GM18873 (cell line): ENCODE measurements around the gene VSTM2B.

Source experiments
- ATAC-seq: cut with Tn5 transposase; IDR thresholded peaks from one replicate; pipeline ENCODE4 v1.9.1; 2021; ENCODE audit warnings: mild to moderate bottlenecking, moderate library complexity, moderate number of reproducible peaks; ENCODE audit not compliant: unreplicated experiment, low FRiP score

The VSTM2B gene

DNA sequence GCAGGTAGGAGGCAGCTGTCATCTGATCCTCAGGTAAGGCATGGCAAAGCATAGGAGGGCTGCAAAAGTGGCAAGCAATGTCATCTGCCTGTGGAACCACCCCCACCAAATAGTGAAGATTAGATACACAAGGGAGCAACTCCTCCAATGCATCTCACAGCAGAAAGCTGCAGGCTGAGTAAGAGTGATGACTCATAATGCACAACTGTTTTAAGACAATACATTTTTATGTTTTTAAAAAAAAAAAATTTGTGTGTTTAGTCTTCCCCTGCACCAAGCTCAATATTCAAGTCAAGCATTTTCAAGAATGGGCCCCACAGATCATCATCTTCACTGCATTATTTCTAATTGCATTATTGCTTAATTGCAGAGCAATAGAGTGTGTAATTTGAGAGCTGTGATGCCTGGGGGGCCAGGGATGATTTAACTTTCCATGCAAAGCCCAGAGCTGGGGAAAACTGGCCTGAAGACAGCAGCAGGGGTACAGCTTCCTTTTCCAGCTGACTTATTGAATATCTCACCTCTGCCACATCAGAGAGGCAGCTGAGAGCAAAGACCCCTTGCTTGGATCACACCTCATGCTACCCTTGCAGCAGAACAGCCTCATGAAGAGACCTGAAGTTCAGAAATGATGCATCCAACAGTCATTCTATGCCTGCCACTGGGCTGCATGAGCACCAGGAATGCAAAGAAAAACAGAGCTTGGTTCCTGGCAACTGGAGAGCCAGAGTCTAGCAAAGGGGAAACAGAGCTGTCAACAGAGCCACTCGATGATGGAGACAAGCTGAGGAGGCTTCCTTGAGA lies 57.6 kb downstream of the VSTM2B start:
- ATAC-seq, result no peak

DNA sequence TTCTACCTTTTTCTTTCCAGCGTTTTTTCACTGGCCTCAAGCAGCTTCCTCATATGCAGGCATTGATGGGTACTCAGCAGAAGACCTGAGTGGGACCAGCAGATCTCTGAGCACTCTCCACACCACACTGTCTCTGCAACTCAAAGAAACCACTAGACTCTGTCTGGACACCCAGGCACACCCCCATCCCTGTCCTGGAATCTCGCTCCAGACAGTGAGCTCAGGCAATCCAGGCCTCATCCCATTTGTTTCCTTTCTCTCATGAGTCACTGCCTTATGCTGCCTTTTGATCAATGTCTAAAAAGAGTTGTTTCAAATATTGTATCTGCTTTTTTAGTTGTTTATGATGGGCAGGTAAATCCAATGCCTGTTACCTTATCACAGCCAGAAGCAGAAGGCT lies 60.6 kb downstream of the VSTM2B start:
- ATAC-seq, result no peak

DNA sequence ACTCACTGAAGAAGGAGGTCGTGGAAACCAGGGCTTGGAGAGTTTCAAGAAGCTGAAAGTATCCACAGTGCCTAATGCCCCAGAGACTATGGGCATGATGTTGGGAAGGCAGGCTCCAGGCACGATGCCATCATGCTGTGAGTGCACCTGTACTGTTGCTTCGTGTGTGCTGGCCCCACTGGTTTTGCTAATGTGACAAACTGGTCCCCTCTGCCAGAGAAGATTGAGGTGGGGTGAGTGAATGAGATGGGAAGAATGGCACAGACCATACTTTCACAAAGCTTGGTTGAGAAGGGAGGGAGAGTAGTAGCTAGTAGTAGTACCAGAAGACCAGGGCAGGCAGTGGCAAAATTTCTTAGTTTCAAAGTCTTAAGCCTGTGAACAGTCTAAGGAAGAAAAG lies 61.3 kb downstream of the VSTM2B start:
- ATAC-seq, result no peak

- ATAC-seq, result peak; percentile 73
Observed at GRCh38 chr19:29587518-29587986, 61.8 kb downstream of the VSTM2B start.

DNA sequence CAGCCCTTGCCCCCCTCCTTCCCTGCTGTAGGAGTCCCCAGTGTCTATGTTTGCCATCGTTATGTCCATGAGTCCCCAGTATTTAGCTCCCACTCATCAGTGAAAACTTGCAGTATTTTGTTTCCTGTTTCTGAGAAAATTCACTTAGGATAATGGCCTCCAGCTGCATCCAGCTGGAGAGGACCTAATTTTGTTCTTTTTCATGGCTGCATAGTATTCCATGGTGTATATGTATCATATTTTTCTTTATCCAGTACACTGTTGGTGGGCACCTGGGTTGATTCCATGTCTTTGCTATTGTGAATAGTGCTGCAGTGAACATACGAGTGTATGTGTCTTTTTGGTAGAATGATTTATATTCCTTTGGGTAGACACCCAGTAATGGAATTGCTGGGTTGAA lies 62.3 kb downstream of the VSTM2B start:
- no peak for ATAC-seq

GRCh38 chr19:29590278-29590677 lies 64.5 kb downstream of the VSTM2B start:
- ATAC-seq, result no peak

DNA sequence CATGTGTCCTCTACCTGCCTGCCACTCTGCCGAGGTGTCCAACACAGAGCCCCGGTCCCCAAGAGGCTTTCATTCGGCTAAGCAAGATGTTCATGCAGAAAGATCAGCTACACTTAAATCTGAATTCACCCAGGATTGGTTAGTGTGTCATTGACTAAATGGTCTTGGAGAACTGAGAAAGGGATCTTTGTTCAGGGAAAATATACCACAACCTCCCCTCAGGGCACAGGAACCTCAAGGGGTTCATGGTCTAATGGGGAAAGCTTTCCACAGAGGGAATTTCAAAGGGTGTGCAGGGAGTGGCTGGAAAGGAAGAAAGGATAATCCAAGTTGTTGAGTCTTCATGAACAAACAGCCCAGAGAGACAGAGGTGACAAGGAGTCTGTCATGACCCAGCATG lies 65.9 kb downstream of the VSTM2B start:
- no peak for ATAC-seq

GRCh38 chr19:29593869-29594268 lies 68.1 kb downstream of the VSTM2B start:
- ATAC-seq, result no peak

DNA sequence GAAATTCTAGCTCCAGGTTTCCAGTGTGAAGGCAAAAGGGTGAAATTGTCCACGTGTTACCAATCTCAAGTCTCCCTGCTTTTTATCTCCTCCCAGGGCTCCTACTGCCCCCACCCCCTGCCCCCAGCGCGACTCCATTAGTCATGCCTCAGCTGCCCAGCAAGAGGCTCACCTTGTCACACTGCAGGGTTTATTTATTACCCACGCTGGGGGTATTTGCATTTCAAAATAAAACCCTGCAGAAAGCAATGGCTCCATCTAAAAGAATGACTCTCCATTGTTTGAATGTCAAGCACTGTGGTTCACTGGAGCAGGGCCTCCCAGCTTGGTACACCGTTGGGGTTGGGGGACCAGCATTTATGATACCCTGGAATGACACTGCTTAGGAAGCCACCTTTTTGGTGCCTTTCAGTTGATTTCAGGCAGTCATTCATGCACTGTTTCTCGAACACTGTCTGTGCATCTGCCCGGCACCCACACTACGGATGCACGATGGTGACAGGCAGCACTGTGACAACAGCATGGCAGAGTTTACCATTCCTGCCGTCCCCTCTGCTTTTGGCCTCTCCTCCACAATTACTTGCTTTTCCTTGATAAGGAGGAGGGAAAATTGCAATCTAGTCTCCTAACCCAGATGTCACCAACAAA lies 70.4 kb downstream of the VSTM2B start:
- ATAC-seq, result no peak

GRCh38 chr19:29596885-29597525 lies 71.2 kb downstream of the VSTM2B start:
- no peak for ATAC-seq

- no peak for ATAC-seq
Observed at GRCh38 chr19:29598036-29598435, 72.2 kb downstream of the VSTM2B start.

- no peak for ATAC-seq
Observed at GRCh38 chr19:29598496-29598895, 72.7 kb downstream of the VSTM2B start.

DNA sequence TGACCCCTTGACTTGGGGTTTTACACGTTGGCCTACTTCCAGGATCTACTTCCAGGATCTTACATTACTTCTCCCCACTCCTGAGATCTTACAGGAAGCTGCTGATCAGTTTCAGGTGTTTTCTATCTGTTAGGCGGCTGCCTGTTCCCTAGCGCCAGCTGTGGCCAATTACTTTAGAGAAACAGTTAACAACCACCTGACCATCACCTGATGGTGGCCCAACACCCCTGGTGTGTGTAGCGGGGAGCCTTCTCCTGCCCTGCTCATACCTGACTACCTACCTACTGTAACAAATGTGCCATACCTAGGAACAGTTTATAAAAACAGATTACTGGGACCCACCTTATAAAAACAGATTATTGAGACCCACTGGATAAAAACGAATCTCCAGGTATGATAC lies 77.5 kb downstream of the VSTM2B start:
- ATAC-seq, result no peak

GRCh38 chr19:29605653-29606419 lies 80.0 kb downstream of the VSTM2B start, which contains the start of gene POP4:
Gene POP4 (plus strand): TSS chr19:29606283. CDS start chr19:29606319, 36 bp downstream.
- ATAC-seq, result peak; percentile 57

DNA sequence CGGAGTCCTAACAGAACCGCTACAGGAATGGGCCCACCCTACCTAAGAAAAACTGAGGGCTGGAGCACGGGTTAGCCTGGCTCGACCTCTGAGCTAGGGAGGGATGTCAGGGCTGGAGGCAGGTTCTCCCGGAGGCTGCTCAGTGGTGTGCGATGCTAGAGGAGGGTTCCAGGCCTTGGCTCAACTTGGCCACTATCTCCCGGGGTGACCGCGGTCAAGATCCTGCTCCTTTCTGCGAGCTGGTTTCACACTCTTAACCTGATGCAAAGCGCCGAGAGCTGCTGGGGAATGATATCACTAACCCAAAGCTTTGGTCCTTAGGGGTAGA lies 80.6 kb downstream of the VSTM2B start:
- ATAC-seq, result no peak

DNA sequence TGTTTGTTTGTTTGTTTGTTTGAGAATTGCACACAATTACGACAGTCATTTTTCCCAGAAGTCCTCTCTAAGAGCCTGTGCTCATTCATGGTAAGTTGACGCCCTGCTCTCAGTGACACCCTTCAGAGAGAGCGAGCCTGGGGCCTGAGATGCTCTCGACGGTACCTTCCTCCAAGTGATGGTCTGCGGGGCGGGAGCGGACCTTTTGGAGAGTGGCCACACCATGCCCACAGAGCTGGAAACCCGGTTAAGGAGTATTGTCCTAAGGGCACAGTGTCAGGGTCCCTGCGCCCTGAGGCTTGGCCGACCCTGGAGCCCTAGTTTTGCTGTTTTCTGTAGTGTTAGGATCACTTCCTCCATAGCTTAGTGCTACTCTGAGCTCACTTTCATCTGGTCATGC lies 83.8 kb downstream of the VSTM2B start:
- no peak for ATAC-seq

DNA sequence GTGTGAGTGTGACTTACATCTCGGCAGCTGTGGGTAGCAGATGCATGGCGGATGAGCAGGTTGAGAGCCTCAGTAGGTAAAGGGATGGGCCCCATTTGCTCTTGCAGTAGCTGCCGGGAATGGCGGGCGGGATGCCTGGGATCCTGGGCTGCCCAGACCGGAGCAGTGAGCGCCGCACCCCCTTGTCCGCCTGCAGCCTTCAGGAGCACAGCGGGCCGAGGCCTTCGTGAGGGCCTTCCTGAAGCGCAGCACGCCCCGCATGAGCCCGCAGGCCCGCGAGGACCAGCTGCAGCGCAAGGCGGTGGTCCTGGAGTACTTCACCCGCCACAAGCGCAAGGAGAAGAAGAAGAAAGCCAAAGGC lies 84.4 kb downstream of the VSTM2B start:
- no peak for ATAC-seq

- peak; percentile 65 for ATAC-seq
Observed at GRCh38 chr19:29610574-29611271, 84.9 kb downstream of the VSTM2B start.

DNA sequence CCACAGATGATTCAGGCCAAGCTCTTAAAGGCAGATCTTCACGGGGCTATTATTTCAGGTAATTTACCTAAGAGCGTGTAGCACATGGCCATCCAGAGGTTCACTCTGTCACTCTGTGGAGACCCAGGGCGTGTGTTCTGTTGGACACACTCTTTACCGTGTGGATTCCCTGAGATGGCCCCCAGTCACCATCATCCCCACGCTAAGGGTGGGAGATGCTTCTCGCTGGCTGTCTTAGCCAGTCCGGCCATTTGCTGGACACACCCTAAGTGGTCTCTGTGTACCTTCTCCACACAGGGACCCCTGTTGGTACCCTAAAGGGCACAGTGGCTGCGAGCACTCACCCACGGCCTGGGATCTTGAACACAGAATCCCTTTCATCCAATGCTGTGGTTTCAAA lies 86.3 kb downstream of the VSTM2B start:
- ATAC-seq, result no peak
